HG02623 (cell line): ENCODE measurements around the gene TMEM135.
"Not testable (repeated sequence)": the region's sequence is repeated elsewhere in the genome, so short reads cannot be mapped to it uniquely, and the experiment has no call there.

Source experiments
- ATAC-seq: cut with Tn5 transposase; IDR thresholded peaks from one replicate; pipeline ENCODE4 v1.9.1; 2021; ENCODE audit warnings: moderate library complexity; ENCODE audit not compliant: unreplicated experiment

TMEM135 gene

DNA sequence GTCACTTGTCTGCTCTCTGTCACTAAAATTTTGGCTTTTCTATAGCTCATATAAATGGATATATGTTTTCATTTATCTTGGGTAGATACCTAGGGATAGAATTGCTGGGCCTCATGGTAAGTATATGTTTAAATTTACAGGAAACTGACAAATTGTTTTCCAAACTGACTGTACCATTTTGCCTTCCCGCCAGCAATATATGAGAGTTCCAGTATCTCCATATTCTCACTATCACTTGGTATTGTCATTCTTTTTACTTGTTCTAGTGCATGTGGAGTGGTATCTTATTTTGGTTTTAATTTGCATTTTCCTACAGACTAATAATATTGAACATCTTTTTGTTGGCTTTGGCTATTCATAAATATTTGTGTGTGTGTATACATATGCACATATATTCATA is 101.7 kb downstream of the TMEM135 start:
- no peak for ATAC-seq

DNA sequence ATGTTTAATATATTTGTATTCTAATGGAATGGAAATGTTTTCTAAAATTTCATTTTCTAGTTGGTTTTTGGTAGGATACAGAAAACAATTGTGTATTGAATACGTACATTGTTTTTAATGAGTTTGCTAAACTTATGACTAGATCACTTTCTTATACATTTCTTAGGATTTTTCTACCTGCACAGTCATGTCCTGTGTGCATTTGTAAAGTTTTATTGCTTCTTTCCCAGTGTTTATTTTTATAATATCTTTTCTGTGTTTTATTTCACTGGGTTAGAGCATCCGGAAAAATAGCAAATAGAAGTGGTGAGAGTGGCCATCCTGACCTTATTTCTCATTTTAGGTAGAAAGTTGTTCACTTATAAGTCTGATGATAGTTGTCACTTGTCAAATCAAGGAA is 103.6 kb downstream of the TMEM135 start:
- ATAC-seq = no peak

DNA sequence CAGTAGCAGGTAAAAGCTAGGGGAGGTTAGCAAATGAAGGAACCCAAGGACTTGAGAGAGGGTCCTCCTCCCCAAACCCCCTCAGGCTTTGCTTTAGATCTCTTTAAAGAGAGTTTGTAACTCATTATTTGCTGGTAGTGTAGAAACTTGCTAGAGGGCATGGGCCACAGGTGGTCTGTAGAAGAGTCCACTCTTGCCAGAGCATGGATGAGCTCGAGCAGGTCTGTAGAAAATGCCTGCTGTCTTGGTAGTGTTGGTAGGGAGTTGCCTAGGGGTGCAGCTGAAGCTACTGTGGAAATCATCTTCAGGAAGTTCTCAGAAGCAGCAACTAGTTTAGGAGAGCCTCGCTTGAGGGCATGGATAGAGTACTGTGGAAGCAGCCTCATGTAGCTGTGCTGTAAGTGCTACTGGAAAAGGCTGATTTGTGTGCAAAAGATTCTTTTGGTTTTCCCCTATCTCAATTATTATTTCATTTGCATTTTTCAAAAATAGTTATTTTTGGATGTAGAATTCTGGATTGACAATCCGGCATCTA is 104.3 kb downstream of the TMEM135 start:
- no peak for ATAC-seq

- ATAC-seq = no peak
These were observed 104.9 kb downstream of the TMEM135 start for GRCh38 chr11:87142594-87142993.

DNA sequence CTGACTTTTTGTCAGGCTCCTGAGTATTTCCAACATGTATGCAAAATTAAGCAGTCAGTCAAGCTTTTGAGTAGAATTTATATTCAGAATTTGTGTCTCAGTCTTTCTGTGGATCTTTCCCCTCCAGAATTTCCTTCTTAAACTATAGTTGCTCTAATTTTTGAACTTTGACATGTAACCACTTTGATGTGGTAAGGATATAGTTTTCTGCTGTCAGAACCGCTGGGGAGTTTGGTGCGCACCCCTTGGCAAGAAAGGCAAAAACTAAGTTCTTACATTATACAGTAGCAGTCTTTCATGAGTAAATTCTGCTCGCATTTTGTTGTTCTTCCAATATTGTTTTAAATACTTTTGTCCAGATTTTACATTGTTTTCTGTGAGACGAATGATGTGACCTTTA is 105.9 kb downstream of the TMEM135 start:
- no peak for ATAC-seq

- ATAC-seq = no peak
These were observed 106.5 kb downstream of the TMEM135 start for GRCh38 chr11:87144252-87144651.

GRCh38 chr11:87148749-87149148 is 111.0 kb downstream of the TMEM135 start:
- no peak for ATAC-seq

- not testable (repeated sequence) for ATAC-seq
These were observed 112.0 kb downstream of the TMEM135 start for GRCh38 chr11:87149782-87150181.

DNA sequence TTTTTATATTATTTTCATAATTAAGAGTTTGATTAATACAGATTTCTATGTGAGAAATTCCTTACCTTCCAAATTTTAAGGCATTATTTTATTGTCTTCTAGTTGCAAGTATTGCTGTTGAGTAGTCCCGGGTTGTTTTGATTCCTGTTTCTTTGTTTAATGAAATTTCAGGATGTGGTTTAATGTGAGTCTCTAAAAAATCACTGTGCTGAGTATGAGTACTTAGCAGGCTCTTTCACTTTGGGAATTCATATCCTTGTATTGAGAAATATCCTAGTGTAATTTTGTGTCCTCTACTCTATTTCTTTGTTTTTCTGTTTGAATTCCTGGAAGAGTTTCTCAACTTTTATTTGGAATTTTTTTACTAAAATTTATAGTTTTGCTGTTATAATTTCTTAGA is 113.2 kb downstream of the TMEM135 start:
- no peak for ATAC-seq

- no peak for ATAC-seq
These were observed 116.5 kb downstream of the TMEM135 start for GRCh38 chr11:87154246-87154645.

DNA sequence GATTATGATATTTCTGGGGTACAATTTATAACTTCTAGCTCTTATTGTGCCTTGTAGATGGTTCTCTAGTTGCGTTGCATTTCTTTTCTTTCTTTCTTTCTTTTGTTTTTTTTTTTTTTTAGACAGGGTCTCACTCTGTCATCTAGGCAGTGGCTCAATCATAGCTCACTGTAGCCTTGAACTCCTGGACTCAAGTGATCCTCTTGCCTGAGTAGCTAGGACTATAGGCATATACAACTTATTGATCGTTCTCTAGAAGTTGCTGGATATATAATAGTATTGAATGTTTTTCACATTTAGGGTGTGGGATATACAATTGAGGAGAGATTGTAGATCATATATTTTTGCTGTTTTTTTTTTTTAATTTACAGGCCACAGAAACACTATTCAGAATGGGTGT is 119.2 kb downstream of the TMEM135 start:
- no peak for ATAC-seq

GRCh38 chr11:87169076-87169475 is 131.3 kb downstream of the TMEM135 start:
- not testable (repeated sequence) for ATAC-seq

GRCh38 chr11:87173185-87174039 is 135.7 kb downstream of the TMEM135 start:
- no peak for ATAC-seq

DNA sequence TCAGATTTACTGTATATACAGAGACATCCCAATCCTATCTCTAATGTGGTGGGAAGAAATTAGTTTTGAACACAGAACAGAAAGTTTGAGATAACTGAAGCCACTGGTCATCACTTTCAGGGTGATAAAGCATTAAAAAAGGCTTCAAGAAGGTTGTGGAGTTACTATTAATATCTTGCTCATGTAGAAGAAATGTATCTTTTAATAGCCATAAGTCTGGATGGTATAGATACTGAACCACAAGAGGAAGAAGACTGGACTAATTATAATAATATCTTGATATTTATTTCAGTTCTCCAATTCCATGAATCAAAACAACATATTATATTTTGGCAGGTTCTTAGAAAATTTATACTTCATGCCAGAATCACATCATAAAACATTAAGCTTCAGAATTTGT is 137.1 kb downstream of the TMEM135 start:
- no peak for ATAC-seq

GRCh38 chr11:87176044-87176443 is 138.3 kb downstream of the TMEM135 start:
- no peak for ATAC-seq

DNA sequence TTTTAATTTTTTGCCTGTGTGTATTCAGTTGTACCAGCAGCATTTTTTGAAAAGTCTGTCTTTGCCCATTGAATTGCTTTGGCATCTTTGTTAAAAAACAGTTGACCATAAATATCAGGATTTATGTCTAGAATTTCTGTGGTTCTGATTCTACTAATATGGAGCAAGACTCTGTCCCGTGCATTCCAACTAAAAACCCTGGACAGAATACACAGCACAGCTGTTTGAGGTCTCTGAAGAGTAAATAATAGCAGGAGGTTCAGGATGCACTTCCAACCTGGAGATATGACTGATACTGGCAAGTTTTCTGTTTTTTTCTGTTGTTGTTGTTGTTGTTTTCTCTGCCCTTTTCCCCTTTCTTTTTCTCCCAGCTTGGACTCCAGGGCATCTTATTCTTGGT is 141.9 kb downstream of the TMEM135 start:
- no peak for ATAC-seq

- ATAC-seq = no peak
These were observed 143.0 kb downstream of the TMEM135 start for GRCh38 chr11:87180742-87181141.

- ATAC-seq = no peak
These were observed 143.4 kb downstream of the TMEM135 start for GRCh38 chr11:87181143-87181542.

DNA sequence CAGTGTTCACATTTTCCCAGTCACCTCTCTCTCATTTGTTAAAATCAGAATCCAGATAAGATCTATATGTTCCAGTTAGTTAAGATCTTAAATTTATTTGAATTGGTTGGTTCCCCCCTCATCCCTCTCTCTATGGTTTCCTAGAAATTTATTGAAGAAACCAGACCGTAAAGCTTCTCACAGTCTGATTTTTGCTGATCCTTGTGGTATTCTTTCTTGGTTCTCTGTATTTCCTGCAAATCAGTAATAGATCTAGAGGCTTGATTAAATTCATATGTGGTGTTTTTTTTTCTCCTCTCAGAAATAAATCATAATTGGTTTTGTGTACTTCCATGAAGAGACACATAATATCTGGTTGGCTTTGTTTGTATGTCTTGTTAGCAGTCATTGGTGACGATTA is 147.5 kb downstream of the TMEM135 start:
- no peak for ATAC-seq

GRCh38 chr11:87187076-87187475 is 149.3 kb downstream of the TMEM135 start:
- ATAC-seq = no peak

DNA sequence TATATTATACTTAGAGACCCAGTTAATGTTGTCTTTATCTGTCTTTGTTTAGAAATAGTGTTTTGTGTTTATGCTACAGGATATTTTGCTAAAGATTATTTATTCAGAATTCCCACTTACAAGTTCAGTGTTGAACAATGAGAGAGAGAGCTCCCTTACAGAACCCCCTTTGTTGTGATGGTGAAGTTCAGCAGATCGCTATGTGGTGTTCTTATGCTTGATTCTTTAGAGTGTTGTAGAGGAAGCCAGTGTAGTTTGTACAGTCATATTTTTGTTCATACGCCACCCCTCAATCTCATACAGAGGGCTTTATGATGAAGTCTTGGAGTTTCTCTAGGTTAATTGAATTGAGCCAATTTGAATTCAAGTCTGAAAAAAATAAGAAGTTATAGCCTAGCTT is 150.2 kb downstream of the TMEM135 start:
- ATAC-seq = no peak

DNA sequence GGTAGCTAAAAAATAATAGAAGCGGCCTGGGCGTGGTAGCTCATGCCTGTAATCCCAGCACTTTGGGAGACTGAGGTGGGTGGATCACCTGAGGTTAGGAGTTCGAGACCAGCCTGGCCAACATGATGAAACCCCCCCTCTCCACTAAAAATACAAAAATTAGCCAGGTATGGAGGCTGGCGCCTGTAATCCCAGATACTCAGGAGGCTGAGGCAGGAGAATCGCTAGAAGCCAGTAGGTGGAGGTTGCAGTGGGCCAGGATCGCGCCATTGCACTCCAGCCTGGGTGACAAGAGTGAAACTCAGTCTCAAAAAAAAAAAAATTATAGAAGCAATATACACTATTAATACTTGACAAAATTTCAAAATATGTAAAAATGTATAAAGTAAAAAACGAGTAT is 150.7 kb downstream of the TMEM135 start:
- not testable (repeated sequence) for ATAC-seq

GRCh38 chr11:87188921-87189320 is 151.2 kb downstream of the TMEM135 start:
- ATAC-seq = not testable (repeated sequence)
